GM12878 (cell line): ENCODE data around the gene DGLUCY.

Source experiments
- MXI1 ChIP-seq: fragments of 150-350 bp; IDR thresholded peaks from 2 replicates; pipeline ENCODE4 v1.6.1; 2011; ENCODE audit warnings: low read depth, mild to moderate bottlenecking, inconsistent platforms, low read length, improper control_type of control experiment
- PBX3 ChIP-seq: IDR thresholded peaks from 2 replicates; pipeline ENCODE4 v1.6.1; 2011; ENCODE audit warnings: mild to moderate bottlenecking, low read depth, low read length, moderate library complexity; ENCODE audit not compliant: insufficient replicate concordance
- POLR2A ChIP-seq: IDR thresholded peaks from 2 replicates; pipeline ENCODE4 v1.6.1; 2011; ENCODE audit warnings: low read depth, mild to moderate bottlenecking, low read length
- SMC3 ChIP-seq: IDR thresholded peaks from 2 replicates; pipeline ENCODE4 v1.6.1; 2011; ENCODE audit warnings: low read length, improper control_type of control experiment, borderline replicate concordance
- YY1 ChIP-seq: IDR thresholded peaks from 2 replicates; pipeline ENCODE4 v1.6.1; 2011; ENCODE audit warnings: low read depth, mild to moderate bottlenecking, low read length
- ZBTB33 ChIP-seq: fragments of 450-650 bp; IDR thresholded peaks from 2 replicates; pipeline ENCODE4 v1.6.1; 2017; ENCODE audit warnings: mild to moderate bottlenecking
- ZNF207 ChIP-seq: fragments of 450-650 bp; IDR thresholded peaks from 2 replicates; pipeline ENCODE4 v1.6.1; 2014; ENCODE audit warnings: antibody characterized with exemption, mild to moderate bottlenecking, borderline replicate concordance
- TF ChIP-seq, protein P1 (sequence below), 3 experiments: IDR thresholded peaks in 2 of 3; conservative IDR thresholded peaks in 1 of 3; 2 replicates each; pipeline ENCODE4 v1.5.1; 2011; ENCODE audit warnings: low read depth in 3 of 3, low read length in 3 of 3, mild to moderate bottlenecking in 3 of 3, control low read depth in 2 of 3, moderate library complexity in 2 of 3, inconsistent platforms in 1 of 3, mixed read lengths in 1 of 3; ENCODE audit not compliant: control insufficient read depth in 2 of 3, insufficient read depth in 1 of 3; ENCODE audit errors: extremely low read depth in 1 of 3
- TF ChIP-seq, protein P2 (sequence below): IDR thresholded peaks from 2 replicates; pipeline ENCODE4 v1.6.1; 2011; ENCODE audit warnings: borderline replicate concordance, low read depth, mild to moderate bottlenecking, moderate library complexity, low read length; ENCODE audit not compliant: insufficient read depth, poor library complexity, severe bottlenecking
- TF ChIP-seq, protein P3 (sequence below): fragments of 150-350 bp; IDR thresholded peaks from 2 replicates; pipeline ENCODE4 v1.6.1; 2014; ENCODE audit warnings: mild to moderate bottlenecking, low read depth, low read length
- TF ChIP-seq, protein P4 (sequence below): IDR thresholded peaks from 2 replicates; pipeline ENCODE4 v1.6.1; 2012; ENCODE audit warnings: mild to moderate bottlenecking, low read depth, low read length

DNA sequence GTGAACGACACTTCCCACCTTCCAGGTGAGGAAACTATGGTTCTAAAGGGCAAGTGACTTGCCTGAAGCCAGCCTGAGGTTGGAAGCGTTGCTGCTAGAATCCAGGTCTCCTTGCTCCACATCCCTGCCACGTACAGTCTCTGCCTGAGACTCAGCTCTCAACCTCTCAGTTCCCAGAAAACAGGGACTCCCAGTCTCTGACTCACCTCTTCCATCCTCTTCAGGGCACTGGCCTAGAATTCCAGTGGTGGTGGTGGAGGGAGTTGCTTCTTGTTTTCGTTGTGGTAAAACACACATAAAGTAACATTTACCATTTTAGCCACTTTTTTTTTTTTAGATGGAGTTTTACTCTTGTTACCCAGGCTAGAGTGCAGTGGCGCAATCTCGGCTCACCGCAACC is 123.3 kb downstream of the DGLUCY start:
- TF ChIP-seq SMC3, result no peak
- TF ChIP-seq, protein P1, sequence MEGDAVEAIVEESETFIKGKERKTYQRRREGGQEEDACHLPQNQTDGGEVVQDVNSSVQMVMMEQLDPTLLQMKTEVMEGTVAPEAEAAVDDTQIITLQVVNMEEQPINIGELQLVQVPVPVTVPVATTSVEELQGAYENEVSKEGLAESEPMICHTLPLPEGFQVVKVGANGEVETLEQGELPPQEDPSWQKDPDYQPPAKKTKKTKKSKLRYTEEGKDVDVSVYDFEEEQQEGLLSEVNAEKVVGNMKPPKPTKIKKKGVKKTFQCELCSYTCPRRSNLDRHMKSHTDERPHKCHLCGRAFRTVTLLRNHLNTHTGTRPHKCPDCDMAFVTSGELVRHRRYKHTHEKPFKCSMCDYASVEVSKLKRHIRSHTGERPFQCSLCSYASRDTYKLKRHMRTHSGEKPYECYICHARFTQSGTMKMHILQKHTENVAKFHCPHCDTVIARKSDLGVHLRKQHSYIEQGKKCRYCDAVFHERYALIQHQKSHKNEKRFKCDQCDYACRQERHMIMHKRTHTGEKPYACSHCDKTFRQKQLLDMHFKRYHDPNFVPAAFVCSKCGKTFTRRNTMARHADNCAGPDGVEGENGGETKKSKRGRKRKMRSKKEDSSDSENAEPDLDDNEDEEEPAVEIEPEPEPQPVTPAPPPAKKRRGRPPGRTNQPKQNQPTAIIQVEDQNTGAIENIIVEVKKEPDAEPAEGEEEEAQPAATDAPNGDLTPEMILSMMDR (IDR thresholded peaks at IDR 0.05 in 2 of 3, conservative IDR thresholded peaks at IDR 0.05 in 1 of 3; ENCODE audit: control insufficient read depth in 2 of 3, extremely low read depth in 1 of 3, insufficient read depth in 1 of 3, low read depth in 3 of 3, low read length in 3 of 3), result no peak
- TF ChIP-seq MXI1, result no peak
- no peak for TF ChIP-seq YY1
- TF ChIP-seq, protein P2, sequence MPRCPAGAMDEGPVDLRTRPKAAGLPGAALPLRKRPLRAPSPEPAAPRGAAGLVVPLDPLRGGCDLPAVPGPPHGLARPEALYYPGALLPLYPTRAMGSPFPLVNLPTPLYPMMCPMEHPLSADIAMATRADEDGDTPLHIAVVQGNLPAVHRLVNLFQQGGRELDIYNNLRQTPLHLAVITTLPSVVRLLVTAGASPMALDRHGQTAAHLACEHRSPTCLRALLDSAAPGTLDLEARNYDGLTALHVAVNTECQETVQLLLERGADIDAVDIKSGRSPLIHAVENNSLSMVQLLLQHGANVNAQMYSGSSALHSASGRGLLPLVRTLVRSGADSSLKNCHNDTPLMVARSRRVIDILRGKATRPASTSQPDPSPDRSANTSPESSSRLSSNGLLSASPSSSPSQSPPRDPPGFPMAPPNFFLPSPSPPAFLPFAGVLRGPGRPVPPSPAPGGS, result no peak
- no peak for TF ChIP-seq POLR2A
- TF ChIP-seq ZNF207, result no peak
- TF ChIP-seq, protein P3, sequence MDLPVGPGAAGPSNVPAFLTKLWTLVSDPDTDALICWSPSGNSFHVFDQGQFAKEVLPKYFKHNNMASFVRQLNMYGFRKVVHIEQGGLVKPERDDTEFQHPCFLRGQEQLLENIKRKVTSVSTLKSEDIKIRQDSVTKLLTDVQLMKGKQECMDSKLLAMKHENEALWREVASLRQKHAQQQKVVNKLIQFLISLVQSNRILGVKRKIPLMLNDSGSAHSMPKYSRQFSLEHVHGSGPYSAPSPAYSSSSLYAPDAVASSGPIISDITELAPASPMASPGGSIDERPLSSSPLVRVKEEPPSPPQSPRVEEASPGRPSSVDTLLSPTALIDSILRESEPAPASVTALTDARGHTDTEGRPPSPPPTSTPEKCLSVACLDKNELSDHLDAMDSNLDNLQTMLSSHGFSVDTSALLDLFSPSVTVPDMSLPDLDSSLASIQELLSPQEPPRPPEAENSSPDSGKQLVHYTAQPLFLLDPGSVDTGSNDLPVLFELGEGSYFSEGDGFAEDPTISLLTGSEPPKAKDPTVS, result no peak
- no peak for TF ChIP-seq ZBTB33
- TF ChIP-seq PBX3, result no peak
- TF ChIP-seq, protein P4, sequence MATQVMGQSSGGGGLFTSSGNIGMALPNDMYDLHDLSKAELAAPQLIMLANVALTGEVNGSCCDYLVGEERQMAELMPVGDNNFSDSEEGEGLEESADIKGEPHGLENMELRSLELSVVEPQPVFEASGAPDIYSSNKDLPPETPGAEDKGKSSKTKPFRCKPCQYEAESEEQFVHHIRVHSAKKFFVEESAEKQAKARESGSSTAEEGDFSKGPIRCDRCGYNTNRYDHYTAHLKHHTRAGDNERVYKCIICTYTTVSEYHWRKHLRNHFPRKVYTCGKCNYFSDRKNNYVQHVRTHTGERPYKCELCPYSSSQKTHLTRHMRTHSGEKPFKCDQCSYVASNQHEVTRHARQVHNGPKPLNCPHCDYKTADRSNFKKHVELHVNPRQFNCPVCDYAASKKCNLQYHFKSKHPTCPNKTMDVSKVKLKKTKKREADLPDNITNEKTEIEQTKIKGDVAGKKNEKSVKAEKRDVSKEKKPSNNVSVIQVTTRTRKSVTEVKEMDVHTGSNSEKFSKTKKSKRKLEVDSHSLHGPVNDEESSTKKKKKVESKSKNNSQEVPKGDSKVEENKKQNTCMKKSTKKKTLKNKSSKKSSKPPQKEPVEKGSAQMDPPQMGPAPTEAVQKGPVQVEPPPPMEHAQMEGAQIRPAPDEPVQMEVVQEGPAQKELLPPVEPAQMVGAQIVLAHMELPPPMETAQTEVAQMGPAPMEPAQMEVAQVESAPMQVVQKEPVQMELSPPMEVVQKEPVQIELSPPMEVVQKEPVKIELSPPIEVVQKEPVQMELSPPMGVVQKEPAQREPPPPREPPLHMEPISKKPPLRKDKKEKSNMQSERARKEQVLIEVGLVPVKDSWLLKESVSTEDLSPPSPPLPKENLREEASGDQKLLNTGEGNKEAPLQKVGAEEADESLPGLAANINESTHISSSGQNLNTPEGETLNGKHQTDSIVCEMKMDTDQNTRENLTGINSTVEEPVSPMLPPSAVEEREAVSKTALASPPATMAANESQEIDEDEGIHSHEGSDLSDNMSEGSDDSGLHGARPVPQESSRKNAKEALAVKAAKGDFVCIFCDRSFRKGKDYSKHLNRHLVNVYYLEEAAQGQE, result no peak
